HG03439 (cell line): ENCODE data around the gene CHCHD10.

ENCODE experiments used
- ATAC-seq: cut with Tn5 transposase; IDR thresholded peaks from one replicate; pipeline ENCODE4 v1.9.1; 2021; ENCODE audit warnings: mild to moderate bottlenecking, moderate library complexity; ENCODE audit not compliant: unreplicated experiment

Gene CHCHD10

GRCh38 chr22:23767673-23768548 is at the start of gene CHCHD10:
Gene CHCHD10 (minus strand): TSS chr22:23767972. CDS start chr22:23767874, 98 bp downstream.
- peak; percentile 50 for ATAC-seq

- ATAC-seq = no peak
Observed at GRCh38 chr22:23817146-23817545, 49.4 kb upstream of the CHCHD10 start.

- ATAC-seq = no peak
Observed at GRCh38 chr22:23816156-23816976, 48.6 kb upstream of the CHCHD10 start.

GRCh38 chr22:23815541-23816155 is 47.9 kb upstream of the CHCHD10 start:
- ATAC-seq = no peak

DNA sequence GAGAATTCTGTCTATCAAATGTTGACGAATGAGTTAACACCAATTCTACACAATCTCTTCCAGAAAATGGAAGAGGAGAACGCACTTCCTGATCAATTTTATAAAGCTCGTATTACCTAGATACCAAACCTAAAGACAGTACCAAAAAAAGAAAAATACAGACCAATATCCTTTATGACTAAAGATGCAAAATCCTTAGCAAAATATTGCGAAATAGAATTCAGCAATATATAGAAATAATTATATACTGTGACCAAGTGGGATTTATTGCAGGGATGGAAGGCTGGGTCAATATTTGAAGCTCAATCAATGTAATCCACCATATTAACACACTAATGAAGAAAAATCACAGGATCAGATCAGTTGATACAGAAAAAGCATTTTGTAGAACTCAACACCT is 44.6 kb upstream of the CHCHD10 start:
- no peak for ATAC-seq

- ATAC-seq = no peak
Observed at GRCh38 chr22:23806837-23807236, 39.1 kb upstream of the CHCHD10 start.

DNA sequence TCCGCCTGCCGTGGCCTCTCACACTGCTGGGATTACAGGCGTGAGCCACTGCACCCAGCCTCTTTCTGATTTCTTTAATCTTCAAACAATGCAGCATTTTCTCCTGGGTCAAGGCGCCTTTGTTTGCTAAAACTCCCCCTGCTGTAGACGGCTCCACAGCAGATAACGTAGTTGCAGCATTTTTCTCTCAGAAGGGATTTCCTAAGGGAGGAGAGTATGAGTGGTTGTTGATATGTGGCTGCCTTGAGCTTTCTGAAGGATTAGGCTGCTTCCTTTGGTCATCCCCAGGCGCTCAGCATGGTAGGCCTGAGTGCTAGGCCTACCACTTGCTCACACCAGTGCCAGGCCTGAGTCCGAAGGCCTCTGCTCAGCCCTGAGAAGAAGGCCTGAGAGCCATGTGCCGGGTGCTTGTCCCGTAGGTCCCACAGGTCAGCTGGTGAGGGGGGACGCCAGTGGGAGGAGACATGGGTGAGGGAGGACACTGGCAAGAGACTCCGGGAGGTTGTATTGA is 37.1 kb upstream of the CHCHD10 start:
- no peak for ATAC-seq

- peak; percentile 44 for ATAC-seq
Observed at GRCh38 chr22:23803001-23803819, 35.4 kb upstream of the CHCHD10 start.

GRCh38 chr22:23801886-23802377 is 34.2 kb upstream of the CHCHD10 start:
- no peak for ATAC-seq

GRCh38 chr22:23801238-23801821 is 33.6 kb upstream of the CHCHD10 start:
- no peak for ATAC-seq

GRCh38 chr22:23800297-23801237 is 32.8 kb upstream of the CHCHD10 start:
- no peak for ATAC-seq

DNA sequence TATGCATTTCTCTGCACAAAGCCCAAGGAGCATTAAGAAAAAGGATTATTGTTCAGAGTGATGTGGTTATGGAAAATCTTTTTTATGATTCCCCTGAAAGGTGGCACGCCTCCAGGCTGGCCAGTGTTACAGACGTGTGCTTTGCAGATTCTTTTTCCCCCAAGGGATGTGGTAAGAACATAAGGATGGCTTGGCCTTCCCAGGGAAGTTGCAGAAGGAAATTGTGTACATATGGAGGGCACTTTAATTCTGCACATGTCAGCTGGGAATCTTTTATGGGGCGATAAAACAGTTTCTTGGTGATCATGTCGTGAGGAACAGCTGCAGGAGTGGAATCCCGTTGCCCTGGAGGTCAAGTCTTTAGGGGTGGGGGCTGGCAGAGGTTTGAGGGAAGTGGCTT is 28.7 kb upstream of the CHCHD10 start:
- no peak for ATAC-seq

- ATAC-seq = no peak
Observed at GRCh38 chr22:23793326-23793725, 25.6 kb upstream of the CHCHD10 start.

DNA sequence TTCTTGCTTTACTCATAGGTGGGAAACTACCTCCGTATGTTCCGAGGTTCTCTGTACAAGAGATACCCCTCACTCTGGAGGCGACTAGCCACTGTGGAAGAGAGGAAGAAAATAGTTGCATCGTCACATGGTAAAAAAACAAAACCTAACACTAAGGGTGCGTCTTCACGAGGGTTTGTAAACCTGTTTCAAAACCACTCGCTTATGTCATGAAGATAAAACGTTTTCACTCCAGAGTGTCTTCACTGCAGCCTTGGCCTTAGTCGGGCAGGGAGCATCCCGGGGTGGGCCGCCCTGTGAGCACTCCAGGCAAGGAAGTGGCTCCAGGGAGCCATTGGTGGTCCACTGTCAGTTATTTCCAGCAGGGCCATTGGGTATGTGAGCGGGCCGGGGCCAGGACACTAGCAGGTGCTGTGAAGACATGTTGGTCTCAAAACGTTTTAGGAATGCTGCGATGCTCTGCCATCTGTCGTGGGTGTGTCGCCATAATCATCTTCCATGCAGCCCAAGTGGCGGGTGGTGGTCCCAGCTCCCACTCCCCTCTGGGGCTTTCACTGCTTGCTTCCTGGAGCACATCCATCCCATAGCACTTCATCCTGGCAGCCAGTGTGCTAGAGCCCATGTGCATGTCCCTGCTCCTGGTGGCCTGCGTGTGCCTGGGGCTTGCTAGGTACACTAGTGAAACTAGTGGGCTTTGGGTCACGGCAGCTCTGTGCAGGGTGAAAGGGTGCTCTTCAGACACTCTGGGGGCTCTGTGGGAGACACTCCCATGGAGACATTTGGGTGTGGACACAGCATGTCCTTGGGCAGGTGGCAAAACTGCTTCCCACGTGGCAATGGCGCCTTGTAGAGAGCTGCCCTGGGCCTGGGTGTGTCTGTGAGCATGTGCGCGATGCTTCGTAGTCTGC is 24.2 kb upstream of the CHCHD10 start:
- ATAC-seq = no peak

DNA sequence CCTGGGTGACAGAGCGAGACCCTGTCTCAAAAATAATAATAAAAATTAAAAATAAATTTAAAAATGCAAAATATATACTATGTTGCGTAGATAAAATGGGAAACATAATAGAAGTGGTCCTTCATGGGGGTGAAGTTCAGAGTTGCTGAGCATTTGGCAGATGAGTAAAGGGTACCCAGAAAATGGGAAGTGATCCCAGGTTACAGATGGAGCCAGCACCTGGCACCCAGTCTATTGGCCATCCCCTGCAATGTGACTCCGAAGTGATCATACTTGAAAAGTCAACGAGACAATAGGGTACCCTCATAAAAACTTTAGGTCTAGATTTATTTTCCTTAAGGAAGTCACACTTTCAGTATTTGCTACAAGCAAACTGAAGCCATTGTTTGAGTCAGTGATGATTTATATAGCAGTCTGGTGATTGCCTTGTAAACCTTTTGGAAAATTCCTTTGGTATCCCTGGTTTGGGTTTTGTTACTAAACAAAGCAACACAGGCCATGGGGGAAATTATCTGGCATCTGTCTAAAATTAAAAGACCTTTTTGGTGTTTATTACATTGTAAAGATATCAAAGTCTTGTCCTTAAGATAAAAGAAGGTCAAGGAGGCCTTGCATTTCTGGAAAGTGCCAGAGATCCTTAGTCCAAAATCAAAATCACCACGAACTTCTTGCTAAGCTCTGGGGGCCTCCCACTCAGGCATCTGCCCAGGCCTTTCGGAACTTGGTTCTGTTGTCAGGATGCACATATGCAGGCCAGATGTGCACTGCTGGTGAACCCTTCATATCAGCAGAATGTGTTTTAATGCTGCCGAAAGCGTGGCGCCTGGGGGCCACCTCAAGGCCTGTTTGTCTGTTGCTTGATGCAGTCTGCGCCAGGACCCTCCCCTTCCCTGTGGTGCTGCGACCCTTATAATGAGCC is 23.3 kb upstream of the CHCHD10 start:
- no peak for ATAC-seq

DNA sequence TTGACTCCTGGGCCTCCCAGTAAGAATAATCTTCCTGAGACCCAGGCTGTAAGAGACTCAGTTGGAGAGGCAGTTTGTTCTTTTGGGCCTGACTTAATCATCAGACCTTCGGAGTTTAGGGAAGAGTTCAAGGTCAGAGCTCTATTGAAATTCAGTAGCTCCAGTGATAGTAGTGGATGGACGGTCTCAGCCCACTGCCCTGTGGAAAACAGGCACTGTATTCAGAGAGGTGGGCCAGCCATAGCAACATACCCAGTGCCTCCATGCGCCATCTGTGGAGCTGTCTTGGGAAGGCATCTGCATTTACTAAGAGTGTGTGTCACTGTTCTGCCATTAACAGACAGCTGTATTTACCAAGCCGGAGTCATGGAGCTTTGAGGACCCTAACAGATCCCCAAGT is 21.9 kb upstream of the CHCHD10 start:
- ATAC-seq = no peak

DNA sequence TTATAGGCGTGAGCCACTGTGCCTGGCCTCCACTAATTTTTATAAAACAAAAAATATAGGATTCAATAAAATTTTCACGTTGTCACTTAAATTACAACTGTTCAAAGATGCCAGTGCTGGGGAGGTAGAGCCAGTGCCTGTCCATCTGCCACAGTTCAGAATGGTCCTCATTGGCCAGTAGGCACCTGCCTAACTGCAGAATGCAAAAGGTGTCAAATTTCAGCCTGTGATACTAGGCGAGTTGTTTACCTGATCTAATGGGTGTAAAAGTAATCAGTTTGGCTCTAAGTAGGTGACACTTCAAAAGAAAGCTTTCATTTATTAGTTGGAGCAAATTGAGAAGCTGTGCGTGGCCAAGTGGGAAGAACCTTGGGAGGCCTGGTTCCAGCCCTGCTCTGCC is 21.3 kb upstream of the CHCHD10 start:
- ATAC-seq = no peak
